Measurements from ENCODE around the gene NSUN5.
"Not testable (repeated sequence)": the region's sequence is repeated elsewhere in the genome, so short reads cannot be mapped to it uniquely, and the experiment has no call there.

NSUN5 gene

GRCh38 chr7:73325424-73325823 lies 16.8 kb upstream of the NSUN5 start:
- not testable (repeated sequence) for DNase-seq (ENCODE audit: low spot score)

DNA sequence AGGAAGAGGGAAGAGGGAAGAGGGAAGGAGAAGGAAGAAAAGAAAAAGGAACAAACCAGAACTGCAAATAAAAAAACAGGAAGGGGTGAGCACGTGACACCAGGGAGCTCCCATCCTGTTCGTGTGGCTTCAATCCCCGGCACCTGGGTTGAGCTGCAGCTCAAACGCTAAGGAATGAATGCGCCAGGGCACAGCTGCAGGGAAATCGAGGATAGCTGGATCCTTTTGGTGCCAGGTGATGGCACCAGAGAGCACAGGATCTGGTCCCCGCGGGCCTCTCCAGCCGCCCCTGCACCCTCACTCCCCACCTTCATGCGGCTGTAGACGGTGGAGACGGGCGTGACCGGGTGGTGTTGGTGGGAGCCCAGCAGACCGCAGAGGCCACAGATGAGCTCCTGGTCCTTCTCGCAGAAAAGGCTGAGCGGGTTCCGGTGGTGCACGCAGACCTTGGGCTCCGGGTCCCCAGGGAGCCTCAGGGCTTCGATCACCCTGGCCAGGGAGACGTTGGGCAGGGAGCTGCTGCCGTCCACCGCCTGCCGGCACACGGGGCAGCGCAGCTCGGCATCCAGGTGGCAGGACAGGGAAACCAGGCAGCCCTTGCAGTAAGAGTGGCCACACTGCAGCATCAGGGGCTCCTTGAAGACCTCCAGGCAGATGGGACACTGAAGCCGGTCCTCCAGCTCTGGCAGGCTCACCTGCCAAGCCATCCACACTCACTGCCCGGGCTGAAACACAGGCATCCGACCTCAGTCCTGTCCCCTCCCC lies 15.6 kb upstream of the NSUN5 start:
- DNase-seq (ENCODE audit: low spot score): peak; percentile 74

- not testable (repeated sequence) for DNase-seq (ENCODE audit: low spot score)
Observed at GRCh38 chr7:73323434-73324080, 14.9 kb upstream of the NSUN5 start.

DNA sequence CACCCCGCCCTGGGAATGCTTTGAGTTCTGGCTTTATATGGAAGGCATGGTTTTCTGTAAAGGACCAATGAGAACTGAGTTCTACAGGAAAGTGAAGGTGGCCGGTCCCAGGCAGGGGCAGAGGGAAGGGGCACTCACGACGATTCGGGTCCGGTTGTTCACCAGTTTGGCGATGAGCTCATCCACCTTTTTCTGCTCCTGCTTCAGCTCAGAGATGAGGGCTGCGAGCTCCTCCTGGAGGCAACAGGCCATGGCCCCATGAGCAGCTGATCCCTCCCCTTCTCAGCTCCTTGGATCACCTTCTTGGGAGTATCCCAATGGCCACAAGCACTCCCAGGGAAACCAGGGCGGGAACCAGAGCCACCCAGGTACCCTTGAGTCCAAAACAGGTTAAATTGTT lies 11.4 kb upstream of the NSUN5 start:
- not testable (repeated sequence) for DNase-seq (ENCODE audit: low spot score)

- DNase-seq (ENCODE audit: low spot score): not testable (repeated sequence)
Observed at GRCh38 chr7:73319541-73319940, 10.9 kb upstream of the NSUN5 start.

DNA sequence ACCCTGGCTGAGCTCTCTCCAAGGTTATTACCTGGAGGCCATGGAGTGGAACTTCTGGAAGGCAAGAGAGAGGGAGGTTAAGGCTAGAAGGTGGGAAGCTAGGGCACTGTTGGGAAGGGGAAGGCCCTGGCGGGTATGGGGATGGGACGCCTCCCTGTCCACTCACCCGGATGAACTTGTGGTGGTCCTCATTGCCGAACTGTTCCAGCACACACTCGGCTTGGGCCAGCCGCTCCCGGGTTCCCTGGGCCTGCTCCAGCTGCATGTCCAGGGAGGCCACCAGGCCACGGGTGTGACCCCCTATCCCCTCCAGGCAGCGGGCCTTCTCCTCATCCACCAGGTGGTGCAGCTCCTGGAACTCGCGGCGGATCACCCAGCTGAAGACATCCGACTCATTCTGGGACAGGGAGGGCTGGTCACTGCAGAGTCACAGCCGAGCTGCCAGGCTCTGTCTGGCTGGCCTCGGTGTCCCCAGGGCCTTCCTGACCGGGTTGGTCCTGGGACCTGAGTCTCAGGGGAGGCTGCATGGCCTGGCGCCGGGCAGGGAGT lies 10.1 kb upstream of the NSUN5 start:
- DNase-seq (ENCODE audit: low spot score): not testable (repeated sequence)

GRCh38 chr7:73316521-73316920 lies 7.9 kb upstream of the NSUN5 start:
- DNase-seq (ENCODE audit: low spot score): no peak

- no peak for DNase-seq (ENCODE audit: low spot score)
Observed at GRCh38 chr7:73314271-73314670, 5.6 kb upstream of the NSUN5 start.

DNA sequence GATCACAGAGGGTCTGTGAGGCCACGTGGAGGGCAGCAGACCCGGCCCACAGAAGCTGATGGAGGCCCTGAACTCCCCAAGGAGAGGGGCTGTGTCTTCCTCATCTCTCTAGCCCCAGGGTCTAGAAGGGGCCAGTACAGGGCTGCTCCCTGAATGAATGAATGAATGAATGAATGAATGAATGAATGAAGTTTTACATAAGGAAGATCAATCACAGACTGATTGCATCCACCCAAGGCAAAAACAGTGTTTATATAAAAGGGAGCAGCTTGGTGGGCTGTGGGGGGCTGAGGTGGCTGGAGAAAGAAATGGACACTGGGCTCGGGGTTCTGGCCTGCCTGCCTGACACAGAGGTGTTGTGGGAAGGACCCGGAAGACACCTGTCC lies 4.9 kb upstream of the NSUN5 start:
- DNase-seq (ENCODE audit: low spot score): no peak

DNA sequence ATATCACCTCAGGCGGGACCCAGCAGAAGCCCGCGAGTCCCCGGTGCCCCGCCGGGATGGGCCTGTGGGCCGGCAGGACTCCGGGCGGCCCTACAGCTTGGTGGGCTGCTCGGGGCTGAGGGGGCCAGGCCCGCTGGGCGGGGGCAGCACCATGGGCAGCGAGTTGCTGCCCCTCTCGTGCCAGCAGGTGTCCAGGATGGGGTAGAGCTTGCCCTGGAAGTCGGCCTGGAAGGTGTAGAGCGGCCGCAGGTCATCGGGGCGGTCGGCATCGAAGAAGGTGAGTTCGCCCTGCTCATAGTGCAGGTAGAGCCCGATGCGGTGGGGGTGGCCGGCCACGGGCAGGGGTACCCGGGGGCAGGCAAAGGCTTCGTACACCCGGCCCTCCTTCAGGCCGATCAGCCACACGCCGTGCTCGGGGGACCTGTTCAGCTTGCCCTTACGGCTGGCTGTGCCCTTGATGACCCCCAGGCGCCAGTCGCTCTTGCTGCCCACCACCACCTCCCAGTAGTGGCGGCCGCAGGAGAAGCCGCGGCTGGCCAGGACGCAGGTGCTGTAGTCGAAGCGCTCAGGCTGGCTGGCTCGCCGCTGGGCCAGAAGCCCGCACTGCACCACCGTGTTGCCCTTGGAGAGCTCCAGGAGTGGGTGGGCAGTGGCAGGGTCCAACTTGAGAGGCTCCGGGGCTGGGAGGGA lies 4.3 kb upstream of the NSUN5 start:
- DNase-seq (ENCODE audit: low spot score): no peak

- DNase-seq (ENCODE audit: low spot score): not testable (repeated sequence)
Observed at GRCh38 chr7:73311421-73311820, 2.8 kb upstream of the NSUN5 start.

- DNase-seq (ENCODE audit: low spot score): no peak
Observed at GRCh38 chr7:73308074-73308664, 457 bp downstream of the NSUN5 start.

- no peak for DNase-seq (ENCODE audit: low spot score)
Observed at GRCh38 chr7:73307436-73307835, 1.2 kb downstream of the NSUN5 start.

DNA sequence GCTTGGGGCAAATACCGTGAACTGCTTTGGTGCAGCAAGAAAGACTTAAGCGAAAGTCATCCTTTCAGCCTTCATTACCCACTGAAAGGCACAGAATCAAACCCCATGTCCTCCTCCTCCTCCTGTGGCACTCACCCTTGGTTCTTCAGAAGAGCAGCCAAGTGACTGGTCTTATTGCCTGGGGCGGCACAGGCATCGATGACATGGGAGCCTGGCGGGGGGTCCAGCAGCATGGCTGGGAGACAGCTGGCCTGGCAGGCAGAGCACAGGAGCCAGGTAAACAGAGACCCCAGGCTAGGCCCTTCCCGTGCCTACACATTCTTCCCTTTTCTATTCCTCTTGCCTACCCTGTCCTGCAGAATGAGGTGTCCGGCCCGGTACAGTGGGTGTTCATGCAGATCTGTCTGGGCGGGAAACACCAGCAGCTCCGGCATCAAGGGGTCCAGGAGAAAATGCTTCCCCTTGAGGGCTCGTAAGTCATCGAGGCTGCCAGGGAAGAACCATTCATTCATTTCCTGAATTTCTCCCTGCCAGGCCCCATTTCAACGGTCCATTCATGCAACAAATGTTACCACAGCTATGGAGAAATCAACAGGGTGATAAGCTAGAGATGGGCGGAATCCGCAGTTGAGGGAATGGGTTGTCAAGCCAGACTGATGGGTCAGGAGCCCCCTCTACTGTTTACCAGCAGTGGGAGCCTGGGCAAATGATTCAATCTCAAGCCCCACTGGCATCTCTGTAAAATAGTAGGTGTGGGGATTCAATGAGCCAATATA lies 3.8 kb downstream of the NSUN5 start:
- not testable (repeated sequence) for DNase-seq (ENCODE audit: low spot score)

DNA sequence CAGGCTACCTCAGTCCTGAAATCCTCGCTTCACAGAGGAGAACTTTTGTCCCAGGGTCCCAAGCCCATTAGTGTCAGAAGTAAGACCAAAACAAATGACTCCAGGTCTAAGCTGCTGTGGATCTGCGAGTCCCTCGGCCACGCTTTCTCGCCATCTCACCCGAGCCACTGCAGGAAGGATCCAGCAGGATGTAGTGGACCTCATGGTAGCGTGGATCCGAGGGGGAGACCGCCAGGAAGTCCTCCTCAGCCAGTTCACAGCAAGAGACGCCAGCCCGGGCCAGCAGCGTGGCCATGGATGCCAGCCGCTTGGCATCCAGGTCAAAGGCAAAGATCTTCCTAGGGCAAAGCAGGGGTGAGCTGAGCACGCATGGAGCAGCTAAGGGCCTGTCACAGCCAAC lies 4.6 kb downstream of the NSUN5 start:
- no peak for DNase-seq (ENCODE audit: low spot score)

DNA sequence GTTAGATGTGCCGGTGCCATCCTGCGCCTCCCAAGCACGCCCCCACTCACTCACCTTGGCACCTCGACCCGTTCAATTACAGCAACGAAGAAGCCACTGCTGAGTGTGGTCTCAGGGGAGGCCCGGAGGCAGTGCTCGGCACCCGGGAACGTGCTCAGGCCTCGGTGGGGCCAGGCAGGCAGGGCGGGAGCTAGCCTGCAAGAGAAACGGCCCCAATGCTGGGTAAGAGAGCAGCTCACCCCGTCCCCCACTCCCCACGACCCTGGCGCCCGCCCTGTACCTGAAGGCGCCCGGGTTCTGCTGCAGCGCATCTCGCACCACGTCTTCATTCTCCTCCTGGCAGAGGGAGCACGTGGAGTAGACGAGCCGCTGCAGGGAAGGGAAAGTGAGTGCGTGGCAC lies 5.1 kb downstream of the NSUN5 start:
- DNase-seq (ENCODE audit: low spot score): no peak

GRCh38 chr7:73302846-73303245 lies 5.8 kb downstream of the NSUN5 start:
- DNase-seq (ENCODE audit: low spot score): not testable (repeated sequence)

DNA sequence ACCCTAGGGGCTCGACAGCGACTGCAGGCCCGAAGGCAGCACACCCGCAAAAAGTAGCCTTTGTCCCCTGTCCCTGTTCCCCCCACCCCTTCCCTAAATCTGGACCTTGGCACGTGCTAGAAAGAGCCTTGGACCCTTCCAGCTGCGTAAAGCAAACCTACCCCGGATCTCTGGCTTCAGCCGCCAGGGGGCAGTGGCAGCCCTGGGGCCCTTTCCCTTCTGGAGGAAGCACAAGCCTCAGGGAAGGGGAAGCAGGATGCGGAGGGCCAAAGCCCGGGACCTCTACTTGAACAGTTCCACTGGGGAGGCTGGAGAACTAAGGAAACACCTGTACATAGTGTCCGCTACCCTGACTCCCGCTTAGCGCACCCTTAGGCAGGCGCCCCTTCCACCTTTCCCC lies 7.5 kb downstream of the NSUN5 start:
- not testable (repeated sequence) for DNase-seq (ENCODE audit: low spot score)

- not testable (repeated sequence) for DNase-seq (ENCODE audit: low spot score)
Observed at GRCh38 chr7:73299812-73300211, 8.8 kb downstream of the NSUN5 start.

GRCh38 chr7:73297706-73298105 lies 10.9 kb downstream of the NSUN5 start:
- not testable (repeated sequence) for DNase-seq (ENCODE audit: low spot score)

DNA sequence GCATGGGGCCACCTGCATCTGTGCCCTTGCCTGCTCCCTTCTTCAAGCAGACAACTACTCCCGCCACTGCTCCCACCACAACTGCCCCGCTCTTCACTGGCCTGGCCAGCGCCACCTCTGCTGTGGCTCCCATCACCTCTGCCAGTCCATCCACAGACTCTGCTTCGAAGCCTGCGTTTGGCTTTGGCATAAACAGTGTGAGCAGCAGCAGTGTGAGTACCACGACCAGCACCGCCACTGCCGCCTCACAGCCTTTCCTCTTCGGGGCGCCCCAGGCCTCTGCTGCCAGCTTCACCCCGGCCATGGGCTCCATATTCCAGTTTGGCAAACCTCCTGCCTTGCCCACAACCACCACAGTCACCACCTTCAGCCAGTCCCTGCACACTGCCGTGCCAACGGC lies 11.4 kb downstream of the NSUN5 start:
- DNase-seq (ENCODE audit: low spot score): not testable (repeated sequence)

DNA sequence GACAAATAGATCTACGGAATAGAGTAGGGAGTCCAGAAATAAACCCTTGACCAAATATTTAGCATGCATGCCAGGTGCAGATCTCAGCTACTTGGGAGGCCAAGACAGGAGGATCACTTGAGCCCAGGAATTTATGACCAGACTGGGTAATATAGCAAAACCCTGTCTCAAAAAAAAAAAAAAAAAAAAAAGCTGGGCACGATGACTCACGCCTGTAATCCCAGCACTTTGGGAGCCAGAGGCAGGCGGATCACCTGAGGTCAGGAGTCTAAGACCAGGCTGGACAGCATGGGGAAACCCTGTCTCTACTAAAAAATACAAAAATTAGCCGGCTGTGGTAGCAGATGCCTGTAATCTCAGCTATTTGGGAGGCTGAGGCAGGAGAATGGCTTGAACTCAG lies 31.4 kb downstream of the NSUN5 start:
- not testable (repeated sequence) for DNase-seq (ENCODE audit: low spot score)

Data from hepatic stellate cell (primary cell).